ENCODE data around the gene CDKN3. TPM values are rescaled to one million over a fixed set of nuclear protein-coding genes. Genes with fewer than 3 reads are reported as not detected.

CDKN3 gene
- total RNA-seq, 1 donor from 2014 or later, result 39.4 TPM

DNA sequence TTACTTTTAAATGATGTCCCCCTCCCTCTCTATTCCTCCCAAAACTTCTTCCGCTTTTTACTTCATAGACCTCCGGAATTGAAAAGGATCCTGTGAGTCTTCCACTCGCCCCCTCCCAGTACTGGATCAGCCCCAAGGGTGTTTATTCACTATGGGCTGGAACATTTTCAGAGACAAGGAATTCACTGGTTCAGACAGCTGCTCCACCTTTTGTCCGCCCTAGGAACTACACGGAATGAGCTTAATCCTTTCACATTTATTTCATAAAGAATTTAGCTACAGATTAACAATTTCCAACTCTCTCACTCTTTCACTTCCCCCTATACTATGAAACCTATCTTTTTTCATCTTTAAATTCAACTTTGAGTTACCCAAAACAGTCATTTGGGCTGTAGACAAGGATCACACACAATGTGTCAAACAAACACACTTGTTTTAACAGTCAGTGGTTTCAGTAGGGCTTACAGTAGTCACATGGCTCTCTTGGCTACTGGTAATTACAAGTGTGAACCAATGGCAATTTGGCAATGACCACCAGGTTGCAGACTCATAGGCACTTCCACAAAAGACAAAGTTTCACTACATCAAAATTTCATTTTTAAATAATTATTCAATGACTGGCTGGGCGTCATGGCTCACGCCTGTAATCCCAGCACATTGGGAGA, 23.8 kb downstream of the CDKN3 start:
- peaks cover 3% of the 10 kb centered on the region for H3K4me1 Mint-ChIP-seq
- H3K27ac Mint-ChIP-seq (ENCODE audit: unreplicated experiment), result no peak overlapping the region
- TF ChIP-seq CTCF (conservative IDR thresholded peaks at IDR 0.05), result peak; percentile 67
- no peaks in the 10 kb centered on the region for H3K27me3 Mint-ChIP-seq (ENCODE audit: low read depth)
- no peaks in the 10 kb centered on the region for H3K9me3 Mint-ChIP-seq
- H3K4me3 Mint-ChIP-seq, result no peak overlapping the region
- no peaks in the 10 kb centered on the region for H3K36me3 Mint-ChIP-seq (ENCODE audit: low read depth)
- DNase-seq (ENCODE audit: low read depth, low spot score), result peak; percentile 40

DNA sequence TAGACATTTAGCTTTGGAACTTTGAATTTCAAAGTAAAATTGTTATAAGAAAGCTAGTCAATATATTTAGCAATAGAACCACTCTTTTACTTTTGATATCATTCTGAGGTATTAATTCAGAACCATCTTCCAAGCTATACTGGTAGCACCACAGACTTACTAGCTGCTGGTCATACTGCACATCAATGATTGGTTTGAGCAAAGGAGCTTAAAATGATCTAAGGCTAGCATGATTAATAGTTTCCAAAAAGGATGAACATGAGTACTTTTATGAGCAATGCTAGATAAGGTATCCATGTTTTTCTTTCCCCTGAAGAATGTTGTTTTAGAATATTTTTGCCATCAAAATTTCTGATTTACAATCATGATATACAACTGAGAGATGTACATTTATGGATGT, 27.2 kb downstream of the CDKN3 start:
- Mint-ChIP-seq H3K4me1 (peaks cover 3% of the 10 kb centered on the region), H3K27me3 (ENCODE audit: low read depth) (no peaks in the 10 kb centered on the region), H3K4me3 (no peak overlapping the region), H3K36me3 (ENCODE audit: low read depth) (peaks cover 7% of the 10 kb centered on the region), H3K9me3 (no peaks in the 10 kb centered on the region), H3K27ac (ENCODE audit: unreplicated experiment) (no peak overlapping the region)
- no peak for DNase-seq (ENCODE audit: low read depth, low spot score)
- TF ChIP-seq CTCF (conservative IDR thresholded peaks at IDR 0.05), result no peak

GRCh38 chr14:54424479-54424901, 27.7 kb downstream of the CDKN3 start:
- H3K27me3 Mint-ChIP-seq (ENCODE audit: low read depth), result no peaks in the 10 kb centered on the region

GRCh38 chr14:54425068-54425467, 28.3 kb downstream of the CDKN3 start:
- no peak for DNase-seq (ENCODE audit: low read depth, low spot score)
- no peak overlapping the region for H3K4me3 Mint-ChIP-seq
- H3K4me1 Mint-ChIP-seq, result peaks cover 3% of the 10 kb centered on the region
- no peaks in the 10 kb centered on the region for H3K9me3 Mint-ChIP-seq
- H3K36me3 Mint-ChIP-seq (ENCODE audit: low read depth), result peaks cover 7% of the 10 kb centered on the region
- no peaks in the 10 kb centered on the region for H3K27me3 Mint-ChIP-seq (ENCODE audit: low read depth)
- no peak for TF ChIP-seq CTCF (conservative IDR thresholded peaks at IDR 0.05)
- H3K27ac Mint-ChIP-seq (ENCODE audit: unreplicated experiment), result no peak overlapping the region

More at GRCh38 chr14:54424479-54424901, 27.7 kb downstream of the CDKN3 start:
- peaks cover 3% of the 10 kb centered on the region for H3K4me1 Mint-ChIP-seq
- TF ChIP-seq CTCF (conservative IDR thresholded peaks at IDR 0.05), result no peak
- H3K9me3 Mint-ChIP-seq, result no peaks in the 10 kb centered on the region
- no peak for DNase-seq (ENCODE audit: low read depth, low spot score)
- H3K27ac Mint-ChIP-seq (ENCODE audit: unreplicated experiment), result no peak overlapping the region
- no peak overlapping the region for H3K4me3 Mint-ChIP-seq
- H3K36me3 Mint-ChIP-seq (ENCODE audit: low read depth), result peaks cover 7% of the 10 kb centered on the region

GRCh38 chr14:54425537-54426274, 28.9 kb downstream of the CDKN3 start:
- Mint-ChIP-seq H3K27me3 (ENCODE audit: low read depth) (no peaks in the 10 kb centered on the region), H3K4me3 (no peak overlapping the region), H3K27ac (ENCODE audit: unreplicated experiment) (no peak overlapping the region), H3K36me3 (ENCODE audit: low read depth) (peaks cover 7% of the 10 kb centered on the region), H3K9me3 (no peaks in the 10 kb centered on the region), H3K4me1 (no peaks in the 10 kb centered on the region)
- TF ChIP-seq CTCF (conservative IDR thresholded peaks at IDR 0.05), result no peak
- no peak for DNase-seq (ENCODE audit: low read depth, low spot score)

Data from neural crest cell (in vitro differentiated cells).